Activated CD4-positive, alpha-beta T cell treated with anti-CD3 and anti-CD28 coated beads, Interleukin-2, Interleukin-4, amounts not matched to agents 100 ng/mL and 50 ng/mL, durations not matched to agents 16 hours and 8 hours (primary cell): ENCODE data around the gene TOLLIP.

ENCODE experiments used
- DNase-seq: peaks from one replicate; pipeline ENCODE4 v3.0.0-alpha.2; 2020; ENCODE audit warnings: low spot score

TOLLIP gene

GRCh38 chr11:1310772-1311468, 1.5 kb upstream of the TOLLIP start:
- peak; percentile 25 for DNase-seq

GRCh38 chr11:1310318-1310687, 871 bp upstream of the TOLLIP start:
- no peak for DNase-seq

GRCh38 chr11:1308743-1309497, 512 bp downstream of the TOLLIP start:
- DNase-seq: no peak

GRCh38 chr11:1307998-1308742, 1.3 kb downstream of the TOLLIP start:
- no peak for DNase-seq

- DNase-seq: no peak
These were observed 2.1 kb downstream of the TOLLIP start for GRCh38 chr11:1307163-1307870.

GRCh38 chr11:1306186-1307162, 3.0 kb downstream of the TOLLIP start:
- no peak for DNase-seq

GRCh38 chr11:1305501-1306056, 3.9 kb downstream of the TOLLIP start:
- no peak for DNase-seq

GRCh38 chr11:1305063-1305495, 4.4 kb downstream of the TOLLIP start:
- no peak for DNase-seq

GRCh38 chr11:1304380-1304779, 5.1 kb downstream of the TOLLIP start:
- DNase-seq: no peak

GRCh38 chr11:1303973-1304372, 5.5 kb downstream of the TOLLIP start:
- DNase-seq: no peak

GRCh38 chr11:1303126-1303821, 6.2 kb downstream of the TOLLIP start:
- DNase-seq: no peak

GRCh38 chr11:1302461-1303125, 6.8 kb downstream of the TOLLIP start:
- DNase-seq: no peak

GRCh38 chr11:1302041-1302460, 7.4 kb downstream of the TOLLIP start:
- no peak for DNase-seq

- DNase-seq: no peak
These were observed 8.0 kb downstream of the TOLLIP start for GRCh38 chr11:1301220-1302000.

- DNase-seq: no peak
These were observed 8.8 kb downstream of the TOLLIP start for GRCh38 chr11:1300569-1301187.

GRCh38 chr11:1300121-1300520, 9.3 kb downstream of the TOLLIP start:
- DNase-seq: no peak

- no peak for DNase-seq
These were observed 9.8 kb downstream of the TOLLIP start for GRCh38 chr11:1299621-1300020.
